ENCODE data around the gene CAPN5.
"Not testable (repeated sequence)": the region's sequence is repeated elsewhere in the genome, so short reads cannot be mapped to it uniquely, and the experiment has no call there.

Gene CAPN5

DNA sequence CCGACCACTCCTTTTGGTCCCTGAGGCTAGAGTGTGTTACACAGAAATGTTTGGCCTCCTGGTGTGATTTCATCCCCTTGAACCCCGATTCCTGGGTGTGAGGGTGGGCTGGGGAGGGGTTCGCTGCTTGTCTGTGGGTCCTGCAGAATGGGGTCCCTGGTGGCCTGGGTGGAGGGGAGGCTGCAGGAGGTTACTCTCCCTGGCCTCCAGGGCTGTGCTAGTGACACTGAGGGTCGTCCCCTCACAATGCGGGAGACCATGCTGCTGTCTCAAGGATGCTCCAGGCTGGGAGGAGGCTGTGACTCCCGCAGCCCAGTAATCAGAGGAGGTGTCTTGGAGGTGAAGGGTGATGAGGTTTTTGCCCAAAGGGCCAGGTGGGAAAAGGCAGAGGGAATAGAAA is 18.9 kb downstream of the CAPN5 start:
- DNase-seq, result no peak

GRCh38 chr11:77086521-77087472 is 20.0 kb downstream of the CAPN5 start:
- no peak for DNase-seq

DNA sequence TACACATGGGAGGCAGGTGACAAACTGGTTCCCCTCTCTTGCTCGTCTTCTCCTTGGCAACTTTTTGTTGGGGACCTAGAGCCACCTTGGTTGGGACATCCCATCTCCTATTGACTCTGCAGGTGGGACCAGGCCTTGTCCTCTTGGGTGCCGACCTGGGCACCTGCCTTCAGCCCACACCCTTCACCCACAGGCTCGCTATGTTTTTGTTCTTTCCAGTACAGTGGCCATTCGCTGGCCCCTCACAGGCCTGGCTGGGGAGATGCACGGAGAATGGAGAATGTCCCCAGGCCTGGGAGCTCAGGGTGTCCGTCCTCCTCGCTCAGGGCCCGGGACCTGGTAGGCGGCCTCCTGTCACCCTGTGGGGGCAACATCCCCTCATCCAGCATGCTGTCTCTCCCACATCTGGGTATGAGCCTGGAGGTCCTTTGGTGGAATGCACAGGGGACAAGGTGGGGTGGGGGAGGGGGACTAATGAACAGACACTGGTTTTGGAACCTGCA is 21.0 kb downstream of the CAPN5 start:
- no peak for DNase-seq

DNA sequence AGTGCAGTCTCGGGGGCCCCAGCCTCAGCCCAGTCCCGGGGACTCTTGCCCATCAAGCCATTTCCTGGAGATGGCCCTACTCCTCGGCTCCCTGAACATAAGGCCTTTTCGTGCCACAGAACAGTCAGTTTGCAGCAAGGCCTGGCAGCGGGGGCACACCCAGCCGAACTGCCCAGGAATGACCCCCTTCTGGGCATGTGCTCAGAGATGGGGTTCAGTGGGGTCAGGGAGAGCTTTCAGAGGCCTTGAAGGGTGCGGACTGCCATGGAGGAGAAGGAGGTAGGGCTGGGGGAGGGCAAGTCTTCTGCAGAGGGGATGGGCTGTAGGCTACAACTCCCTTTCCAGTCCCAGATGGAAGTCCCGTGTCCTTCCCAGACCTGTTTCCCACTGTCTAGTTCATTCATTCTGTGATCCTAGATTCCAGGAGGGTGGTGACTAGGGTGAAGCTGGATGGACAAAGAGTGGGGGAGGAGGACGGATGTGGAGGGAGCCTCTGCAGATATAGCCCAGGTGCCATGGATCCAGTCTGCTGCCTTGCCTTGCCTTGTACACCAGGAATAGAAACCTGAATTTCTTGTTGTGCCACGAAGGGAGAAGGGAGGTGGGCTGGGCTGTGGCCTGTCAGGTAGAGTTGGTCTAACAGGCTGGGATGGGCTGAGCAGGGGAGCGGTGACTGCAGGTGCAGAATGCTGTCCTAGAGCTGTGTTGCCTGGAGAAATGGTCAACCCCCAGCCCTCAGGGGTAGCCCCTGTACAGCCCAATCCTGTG is 21.6 kb downstream of the CAPN5 start:
- no peak for DNase-seq

- DNase-seq, result no peak
These were observed 22.3 kb downstream of the CAPN5 start for GRCh38 chr11:77089004-77089545.

- no peak for DNase-seq
These were observed 23.2 kb downstream of the CAPN5 start for GRCh38 chr11:77090046-77090372.

GRCh38 chr11:77090373-77091111 is 23.8 kb downstream of the CAPN5 start:
- no peak for DNase-seq

DNA sequence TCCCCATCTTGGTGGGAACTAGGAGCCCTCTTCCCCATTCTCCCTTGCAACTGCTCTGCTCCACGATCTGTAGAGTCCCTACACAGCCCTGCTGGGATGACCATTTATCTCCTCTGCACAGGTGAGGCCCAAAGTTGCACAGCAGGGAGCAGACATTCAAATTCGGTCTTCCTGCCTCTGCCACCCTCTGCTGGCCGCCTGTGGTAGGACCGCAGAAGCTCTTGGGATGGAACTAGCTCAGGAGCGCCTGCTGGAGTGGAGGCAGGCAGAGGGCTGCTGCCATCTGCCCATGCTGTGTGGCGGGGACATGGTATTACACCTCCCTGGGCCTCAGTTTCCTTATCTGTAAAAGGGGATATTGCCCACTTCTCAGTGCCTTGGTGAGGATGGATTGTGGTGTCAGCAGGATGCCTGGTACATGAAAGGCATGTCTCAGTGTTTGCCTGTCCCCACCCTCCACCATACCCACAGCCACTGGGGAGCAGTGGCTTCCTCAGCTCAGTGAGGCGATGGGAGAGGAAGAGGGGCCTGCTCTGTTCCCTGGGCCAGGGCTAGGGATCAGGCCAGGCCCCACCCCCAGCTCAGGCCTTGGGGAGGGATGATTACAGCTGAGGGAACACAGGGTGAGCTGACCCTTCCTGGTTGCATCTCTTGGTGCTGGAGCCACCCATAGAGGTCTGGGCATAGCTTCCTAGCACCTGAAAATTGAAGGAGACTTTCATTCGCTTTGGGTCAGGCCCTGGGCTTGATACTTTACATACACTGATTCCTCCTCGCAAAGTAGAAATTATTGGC is 24.6 kb downstream of the CAPN5 start:
- peak; percentile 83 for DNase-seq

DNA sequence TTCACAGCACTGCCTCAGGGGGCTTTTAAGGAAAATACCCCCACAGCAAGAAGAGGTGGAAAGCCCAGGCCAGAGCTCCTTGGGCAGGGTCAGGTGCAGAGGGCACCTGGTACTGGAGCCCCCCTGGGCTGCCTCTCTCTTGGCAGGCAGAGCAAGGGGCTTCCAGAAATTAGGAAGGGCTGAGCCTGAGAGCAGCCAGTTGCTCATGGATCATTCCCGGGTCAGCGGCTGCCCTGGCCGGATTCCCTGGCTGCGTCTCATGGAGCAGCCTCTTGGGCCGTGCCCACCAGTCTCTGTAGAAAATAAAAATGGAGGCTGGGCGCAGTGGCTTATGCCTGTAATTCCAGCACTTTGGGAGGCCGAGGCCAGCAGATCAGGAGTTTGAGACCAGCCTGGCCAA is 25.6 kb downstream of the CAPN5 start:
- DNase-seq, result no peak

GRCh38 chr11:77093056-77093891 is 26.5 kb downstream of the CAPN5 start:
- no peak for DNase-seq

DNA sequence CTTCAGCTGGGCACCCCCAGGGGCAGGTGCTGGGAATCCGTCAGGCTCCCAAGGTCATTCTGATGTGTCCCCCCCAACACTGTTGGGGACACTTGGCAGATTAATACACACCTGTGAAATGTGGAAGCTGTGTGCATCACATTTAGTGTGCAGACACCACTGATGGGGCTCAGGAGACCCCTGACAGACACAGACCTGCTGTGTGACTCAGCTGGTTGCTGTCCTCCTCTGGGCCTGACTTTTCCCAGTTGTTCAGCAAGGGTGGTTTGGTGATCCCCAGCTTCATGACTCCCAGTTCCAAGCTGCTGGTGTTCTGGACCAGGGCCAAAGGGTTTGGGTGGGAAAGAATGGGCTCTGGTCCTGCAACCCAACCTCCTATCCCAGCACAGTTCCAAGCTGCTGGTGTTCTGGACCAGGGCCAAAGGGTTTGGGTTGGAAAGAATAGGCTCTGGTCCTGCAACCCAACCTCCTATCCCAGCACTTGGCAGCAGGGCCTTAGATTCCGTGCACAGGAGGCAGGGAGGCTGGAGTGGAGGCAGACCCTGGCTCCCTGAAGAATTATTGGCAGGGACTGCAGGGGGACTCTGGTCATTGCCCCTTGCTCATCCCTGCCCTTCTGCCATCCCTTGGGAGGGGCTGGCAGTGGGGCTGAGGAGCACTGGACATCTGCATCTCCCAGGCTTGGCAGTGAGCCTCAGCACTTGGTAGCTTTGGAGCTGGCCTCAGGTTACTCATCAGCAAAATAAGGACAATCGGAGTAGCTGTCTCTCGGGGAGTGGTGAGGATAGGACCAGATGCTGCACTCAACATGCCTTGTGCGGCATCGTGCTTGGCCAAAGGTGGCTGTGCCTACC is 27.4 kb downstream of the CAPN5 start:
- DNase-seq, result no peak

DNA sequence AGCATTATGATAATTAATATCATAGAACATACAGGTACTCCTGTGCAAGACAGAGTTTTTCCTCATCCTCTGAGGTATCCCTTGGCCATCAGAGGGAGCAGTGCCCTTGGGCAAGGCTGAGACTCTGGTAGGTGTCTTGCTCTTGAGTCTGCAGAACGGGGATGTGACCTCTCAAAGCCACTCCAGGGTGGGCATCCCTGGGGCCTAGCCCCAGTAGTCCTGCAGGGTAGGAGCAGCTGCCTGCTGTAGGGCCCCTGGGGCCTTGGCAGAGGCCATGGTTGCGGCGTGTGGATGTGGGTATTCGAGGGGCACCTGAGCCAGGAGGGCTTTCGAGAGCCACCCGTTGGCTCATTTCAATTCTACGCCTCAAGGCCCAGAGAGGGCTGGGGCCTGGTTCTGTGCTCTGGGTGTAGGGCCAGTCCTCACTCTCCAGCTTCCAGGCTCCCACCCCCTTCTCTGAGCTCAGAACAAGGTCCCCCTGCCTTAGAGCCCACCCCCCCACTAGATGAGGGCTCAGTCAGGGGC is 28.1 kb downstream of the CAPN5 start:
- no peak for DNase-seq

GRCh38 chr11:77095551-77096490 is 29.1 kb downstream of the CAPN5 start:
- no peak for DNase-seq

DNA sequence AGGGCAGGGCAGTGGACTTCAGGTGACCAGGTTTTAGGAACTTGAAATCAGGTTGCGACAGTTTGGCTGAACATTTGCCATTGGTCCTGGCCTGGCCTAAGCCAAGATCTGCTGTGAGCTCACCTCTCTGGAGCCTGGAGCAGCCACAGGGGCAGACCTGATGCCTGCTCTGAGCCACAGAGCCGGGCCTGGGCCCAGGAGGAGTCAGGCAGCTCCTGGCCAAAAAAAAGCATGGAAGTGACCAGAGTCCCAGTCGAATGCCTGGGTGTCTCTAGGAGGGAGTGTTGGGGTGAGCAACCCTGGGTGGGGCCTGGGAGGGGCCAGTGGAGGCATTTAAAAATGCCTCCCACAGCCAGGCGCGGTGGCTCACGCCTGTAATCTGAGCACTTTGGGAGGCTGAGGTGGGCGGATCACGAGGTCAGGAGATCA is 29.8 kb downstream of the CAPN5 start:
- DNase-seq, result no peak

GRCh38 chr11:77097180-77097579 is 30.4 kb downstream of the CAPN5 start:
- DNase-seq, result not testable (repeated sequence)

DNA sequence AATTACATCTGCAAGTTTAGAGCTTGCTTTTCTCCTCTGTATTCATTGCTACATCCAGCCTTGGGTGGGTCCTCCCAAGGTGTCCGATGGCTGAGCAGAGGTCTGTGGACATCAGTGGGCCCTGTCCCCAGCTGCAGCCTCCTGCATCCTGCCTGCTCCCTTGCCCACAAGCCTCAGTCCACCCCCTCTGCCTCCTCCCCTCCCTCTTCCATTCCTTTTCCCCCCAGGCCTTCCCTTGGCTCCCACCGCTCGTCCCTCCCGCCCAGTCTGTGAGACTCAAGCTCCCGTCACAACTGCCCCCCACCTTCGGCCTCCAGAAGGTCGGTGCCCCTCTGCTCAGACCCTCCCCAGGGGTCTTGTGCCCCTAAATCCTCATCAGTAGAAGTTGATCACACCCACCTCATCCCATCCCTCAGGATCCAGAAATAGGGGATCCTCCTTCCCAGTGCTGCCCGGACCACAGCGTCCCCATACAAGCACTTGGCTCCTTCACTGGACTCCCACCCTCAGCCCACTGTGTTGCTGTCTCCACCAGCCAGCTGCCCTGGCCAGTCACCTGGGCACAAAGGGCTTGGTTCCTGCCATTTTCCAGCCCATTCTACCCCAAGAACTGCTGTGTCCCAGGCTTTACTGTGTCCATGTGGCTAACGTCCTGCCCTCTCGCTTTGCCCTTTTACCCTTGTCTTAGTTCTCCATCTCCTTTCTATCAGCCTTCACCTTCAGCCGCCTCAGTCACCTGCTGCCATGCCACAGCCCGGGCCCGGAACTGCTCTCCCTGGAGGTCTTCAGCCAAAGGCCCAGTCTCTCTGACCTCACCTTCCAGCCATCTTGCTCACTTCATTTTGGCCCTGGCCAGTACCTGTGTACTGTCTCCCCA is 33.6 kb downstream of the CAPN5 start:
- no peak for DNase-seq

DNA sequence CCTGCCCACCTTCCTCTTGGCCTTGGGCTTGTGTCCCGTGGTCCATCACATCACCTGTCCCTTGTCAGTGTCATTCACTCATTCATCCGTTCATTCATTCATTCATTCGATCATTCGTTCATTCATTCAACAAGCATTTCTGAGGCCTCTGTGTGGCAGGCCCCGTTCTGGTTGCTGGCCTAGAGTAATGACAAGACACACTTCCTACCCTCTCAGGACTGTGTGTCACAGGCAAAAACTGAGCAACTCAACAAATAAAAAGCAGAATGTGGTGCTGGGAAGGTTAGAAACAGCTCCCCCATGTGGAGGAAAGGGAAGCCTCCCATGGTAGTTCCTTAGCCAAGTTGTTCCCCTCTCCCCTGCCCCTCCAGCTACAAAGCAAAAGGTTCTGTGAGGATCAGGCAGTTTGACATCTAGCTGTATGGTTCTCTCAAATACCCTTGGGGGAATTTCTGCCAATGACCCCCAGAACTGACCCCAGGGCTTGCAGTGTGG is 34.3 kb downstream of the CAPN5 start:
- no peak for DNase-seq

All from activated T-cell treated with anti-CD3 and anti-CD28 coated beads, Interleukin-2, amount 50 U/mL, for 1 hour (primary cell).